ENCODE data around the gene ZER1. TPM values are rescaled to one million over a fixed set of nuclear protein-coding genes. Genes with fewer than 3 reads are reported as not detected.
"Not testable (repeated sequence)": the region's sequence is repeated elsewhere in the genome, so short reads cannot be mapped to it uniquely, and the experiment has no call there.

The ZER1 gene
- total RNA-seq, 3 donors from 2014 or later: 31.2 to 42.9 (median 34.1) TPM

DNA sequence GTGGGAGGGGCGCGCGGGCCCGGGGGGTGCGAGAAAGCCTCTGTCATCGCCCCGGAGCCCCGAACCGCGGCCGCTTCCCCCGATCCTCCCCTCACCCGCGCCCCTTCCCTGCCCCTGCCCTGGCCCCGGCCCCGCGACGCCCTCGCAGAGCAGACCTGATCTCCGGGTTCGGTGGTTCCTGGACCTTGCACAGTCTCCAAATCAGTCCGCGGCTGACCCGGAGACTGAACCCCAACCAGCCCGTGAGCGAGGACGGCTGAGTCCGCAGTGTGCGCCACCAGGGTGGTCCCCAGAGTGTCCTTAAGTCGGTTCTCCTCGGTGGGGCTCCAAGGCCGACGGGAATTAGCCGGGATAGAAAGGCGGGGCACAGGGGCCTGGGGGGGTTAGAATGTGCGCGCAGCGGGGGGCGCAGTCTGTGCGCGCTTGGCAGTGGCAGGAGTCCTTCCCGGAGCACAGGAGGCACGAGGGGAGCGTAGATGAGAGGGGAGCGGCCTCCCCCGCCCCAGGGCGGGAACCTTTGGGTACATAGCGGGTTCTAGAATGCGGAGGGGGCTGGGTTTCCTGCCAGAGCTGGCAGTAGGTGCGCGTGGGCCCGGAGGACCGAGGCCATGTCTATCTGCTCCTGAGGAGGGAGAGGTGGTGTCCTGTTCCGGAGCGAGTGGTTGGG lies 68.6 kb downstream of the ZER1 start:
- DNase-seq (ENCODE audit: low spot score in 2 of 2): no peak

GRCh38 chr9:128702445-128702948 lies 69.2 kb downstream of the ZER1 start, which contains the start of gene PKN3:
Gene PKN3 (plus strand): TSS chr9:128702503. CDS start chr9:128702916, 413 bp downstream.
- Histone ChIP-seq H3K36me3 (no peaks in the 10 kb centered on the region), H3K27me3 (no peaks in the 10 kb centered on the region), H3K9me3 (no peaks in the 10 kb centered on the region), H3K4me1 (no peaks in the 10 kb centered on the region), H3K27ac (peak within 1 kb of the TSS; percentile 83 to 91), H3K4me3 (peak within 1 kb of the TSS; percentile 80 to 97 (median 83))
- peak; percentile 67 to 88 for DNase-seq (ENCODE audit: low spot score in 2 of 2)
- intact Hi-C loops (cut with DNase I; ENCODE audit: low total_unique reads): no loop called here
- TF ChIP-seq, protein P1, sequence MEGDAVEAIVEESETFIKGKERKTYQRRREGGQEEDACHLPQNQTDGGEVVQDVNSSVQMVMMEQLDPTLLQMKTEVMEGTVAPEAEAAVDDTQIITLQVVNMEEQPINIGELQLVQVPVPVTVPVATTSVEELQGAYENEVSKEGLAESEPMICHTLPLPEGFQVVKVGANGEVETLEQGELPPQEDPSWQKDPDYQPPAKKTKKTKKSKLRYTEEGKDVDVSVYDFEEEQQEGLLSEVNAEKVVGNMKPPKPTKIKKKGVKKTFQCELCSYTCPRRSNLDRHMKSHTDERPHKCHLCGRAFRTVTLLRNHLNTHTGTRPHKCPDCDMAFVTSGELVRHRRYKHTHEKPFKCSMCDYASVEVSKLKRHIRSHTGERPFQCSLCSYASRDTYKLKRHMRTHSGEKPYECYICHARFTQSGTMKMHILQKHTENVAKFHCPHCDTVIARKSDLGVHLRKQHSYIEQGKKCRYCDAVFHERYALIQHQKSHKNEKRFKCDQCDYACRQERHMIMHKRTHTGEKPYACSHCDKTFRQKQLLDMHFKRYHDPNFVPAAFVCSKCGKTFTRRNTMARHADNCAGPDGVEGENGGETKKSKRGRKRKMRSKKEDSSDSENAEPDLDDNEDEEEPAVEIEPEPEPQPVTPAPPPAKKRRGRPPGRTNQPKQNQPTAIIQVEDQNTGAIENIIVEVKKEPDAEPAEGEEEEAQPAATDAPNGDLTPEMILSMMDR (IDR thresholded peaks at IDR 0.05): peak; percentile 87
- TF ChIP-seq POLR2A (IDR thresholded peaks at IDR 0.05): no peak
- TF ChIP-seq POLR2AphosphoS5 (IDR thresholded peaks at IDR 0.05): peak in 2 of 3 donors; percentile 18 to 28

More for the DNA sequence above, 68.6 kb downstream of the ZER1 start:
- Histone ChIP-seq H3K9me3 (no peaks in the 10 kb centered on the region), H3K27ac (peak overlapping the region; percentile 83 to 91), H3K4me1 (no peaks in the 10 kb centered on the region), H3K4me3 (peak overlapping the region; percentile 80 to 97 (median 83)), H3K36me3 (no peaks in the 10 kb centered on the region), H3K27me3 (no peaks in the 10 kb centered on the region)
- no peak for TF ChIP-seq POLR2A (IDR thresholded peaks at IDR 0.05)
- no peak for TF ChIP-seq POLR2AphosphoS5 (IDR thresholded peaks at IDR 0.05)
- TF ChIP-seq, protein P1 (IDR thresholded peaks at IDR 0.05): no peak
- intact Hi-C loops (cut with DNase I; ENCODE audit: low total_unique reads): no loop called here

GRCh38 chr9:128701227-128701854 lies 70.4 kb downstream of the ZER1 start:
- no peak for DNase-seq (ENCODE audit: low spot score in 2 of 2)

DNA sequence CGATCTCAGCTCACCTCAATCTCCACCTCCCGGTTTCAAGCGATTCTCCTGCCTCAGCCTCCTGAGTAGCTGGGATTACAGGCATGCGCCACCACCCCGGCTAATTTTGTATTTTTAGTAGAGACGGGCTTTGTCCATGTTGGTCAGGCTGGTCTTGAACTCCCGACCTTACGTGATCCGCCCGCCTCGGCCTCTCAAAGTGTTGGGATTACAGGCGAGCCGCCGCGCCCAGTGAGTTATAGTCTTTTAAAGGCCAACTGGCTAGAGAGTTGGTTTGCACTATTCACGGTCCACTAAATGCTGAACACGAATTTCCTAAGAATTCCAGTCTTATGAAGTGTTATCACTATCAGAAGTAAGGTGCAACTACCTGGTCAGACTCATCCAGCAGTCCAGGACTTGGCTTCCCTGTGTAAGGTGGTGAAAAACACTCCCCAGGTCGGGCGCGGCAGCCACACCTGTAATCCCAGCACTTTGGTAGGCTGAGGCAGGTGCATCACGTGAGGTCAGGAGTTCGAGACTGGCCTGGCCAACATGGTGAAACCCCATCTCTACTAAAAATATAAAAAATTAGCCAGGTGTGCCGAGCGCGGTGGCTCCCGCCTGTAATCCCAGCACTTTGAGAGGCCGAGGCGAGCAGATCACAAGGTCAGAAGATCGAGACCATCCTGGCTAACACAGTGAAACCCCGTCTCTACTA lies 72.5 kb downstream of the ZER1 start:
- H3K9me3 ChIP-seq; H3K4me1 ChIP-seq; H3K4me3 ChIP-seq; H3K27me3 ChIP-seq; H3K36me3 ChIP-seq; H3K27ac ChIP-seq; intact Hi-C loops (cut with DNase I; ENCODE audit: low total_unique reads); DNase-seq (ENCODE audit: low spot score in 2 of 2): not testable (repeated sequence)

More at GRCh38 chr9:128701227-128701854, 70.4 kb downstream of the ZER1 start:
- H3K4me3 ChIP-seq: no peak overlapping the region
- no peaks in the 10 kb centered on the region for H3K27me3 ChIP-seq
- intact Hi-C loops (cut with DNase I; ENCODE audit: low total_unique reads): no loop called here
- H3K4me1 ChIP-seq: no peaks in the 10 kb centered on the region
- no peaks in the 10 kb centered on the region for H3K36me3 ChIP-seq
- H3K9me3 ChIP-seq: no peaks in the 10 kb centered on the region
- no peak overlapping the region for H3K27ac ChIP-seq
- TF ChIP-seq POLR2AphosphoS5 (IDR thresholded peaks at IDR 0.05) (no peak), POLR2A (IDR thresholded peaks at IDR 0.05) (no peak)
- TF ChIP-seq, protein P1 (IDR thresholded peaks at IDR 0.05): no peak

DNA sequence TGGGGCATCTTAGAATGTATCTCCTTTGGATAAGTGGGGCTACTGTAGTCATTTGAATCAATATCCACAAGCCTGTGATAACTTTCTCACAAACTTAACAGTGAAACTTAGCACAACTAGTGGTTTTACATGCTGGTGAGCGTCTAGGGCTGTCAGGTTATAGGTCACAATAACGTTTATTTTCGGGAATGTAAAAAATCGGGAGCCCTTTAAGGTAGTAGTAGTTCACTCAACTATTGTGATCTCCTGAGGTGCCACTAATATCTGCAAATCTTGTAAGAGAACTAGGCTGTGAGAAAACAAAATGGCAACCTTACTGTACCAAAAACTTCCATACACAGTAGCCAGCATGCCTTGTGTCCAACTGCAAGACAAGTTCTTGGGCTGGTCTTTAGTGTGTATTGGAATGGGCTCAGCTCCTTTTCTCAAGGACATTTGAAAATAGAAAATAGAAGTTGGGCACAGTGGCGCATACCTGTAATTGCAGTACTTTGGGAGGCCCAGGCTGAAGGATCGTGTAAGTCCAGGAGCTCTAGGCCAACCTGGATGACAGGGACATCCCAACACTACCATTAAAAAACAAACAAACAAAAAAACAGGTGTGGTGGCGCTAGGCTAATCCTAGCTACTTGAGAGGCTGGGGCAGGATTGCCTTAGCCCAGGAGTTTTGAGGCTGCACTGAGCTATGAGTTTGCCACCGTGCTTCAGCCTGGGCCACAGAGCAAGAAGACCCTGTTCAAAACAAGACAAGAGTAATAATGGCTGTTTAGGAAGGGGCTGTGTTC lies 74.6 kb downstream of the ZER1 start:
- no peak overlapping the region for H3K27ac ChIP-seq
- TF ChIP-seq, protein P1 (IDR thresholded peaks at IDR 0.05): no peak
- TF ChIP-seq POLR2AphosphoS5 (IDR thresholded peaks at IDR 0.05): no peak
- TF ChIP-seq POLR2A (IDR thresholded peaks at IDR 0.05): no peak
- no peaks in the 10 kb centered on the region for H3K36me3 ChIP-seq
- H3K27me3 ChIP-seq: no peaks in the 10 kb centered on the region
- no peak overlapping the region for H3K4me3 ChIP-seq
- H3K4me1 ChIP-seq: no peaks in the 10 kb centered on the region
- H3K9me3 ChIP-seq: no peaks in the 10 kb centered on the region
- intact Hi-C loops (cut with DNase I; ENCODE audit: low total_unique reads): no loop called here
- no peak for DNase-seq (ENCODE audit: low spot score in 2 of 2)

Data from breast epithelium (tissue), 4 donors.